GM18511 (cell line): Measurements from ENCODE around the gene CDHR1.
"Not testable (repeated sequence)": the region's sequence is repeated elsewhere in the genome, so short reads cannot be mapped to it uniquely, and the experiment has no call there.

ENCODE experiments used
- ATAC-seq: cut with Tn5 transposase; IDR thresholded peaks from one replicate; pipeline ENCODE4 v1.9.1; 2021; ENCODE audit warnings: mild to moderate bottlenecking, moderate library complexity; ENCODE audit not compliant: unreplicated experiment

The CDHR1 gene

DNA sequence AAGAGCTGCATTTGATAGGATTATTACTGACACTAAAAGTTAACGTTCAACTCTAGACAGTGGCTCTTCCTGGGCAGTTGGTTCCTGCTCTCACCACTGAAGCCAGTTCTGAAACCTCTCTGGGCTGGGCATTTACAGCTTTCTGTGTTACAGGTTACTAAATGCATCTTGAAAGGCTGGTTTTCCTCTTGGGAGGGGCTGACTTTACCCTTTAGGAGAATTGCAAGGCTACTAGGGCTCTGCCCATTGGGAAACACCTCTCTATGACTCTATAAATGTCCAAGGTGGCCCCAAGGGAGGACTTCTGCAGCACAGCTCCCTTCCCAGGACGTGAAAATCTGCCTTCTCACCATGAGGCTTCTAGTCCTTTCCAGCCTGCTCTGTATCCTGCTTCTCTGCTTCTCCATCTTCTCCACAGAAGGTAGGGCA, 20.8 kb upstream of the CDHR1 start, which contains the start of gene GPR15LG:
GPR15LG (plus strand) TSS at position 301 of the 429 bp plus-strand sequence; CDS start at position 352, 51 bp downstream.
- peak; percentile 37 for ATAC-seq

DNA sequence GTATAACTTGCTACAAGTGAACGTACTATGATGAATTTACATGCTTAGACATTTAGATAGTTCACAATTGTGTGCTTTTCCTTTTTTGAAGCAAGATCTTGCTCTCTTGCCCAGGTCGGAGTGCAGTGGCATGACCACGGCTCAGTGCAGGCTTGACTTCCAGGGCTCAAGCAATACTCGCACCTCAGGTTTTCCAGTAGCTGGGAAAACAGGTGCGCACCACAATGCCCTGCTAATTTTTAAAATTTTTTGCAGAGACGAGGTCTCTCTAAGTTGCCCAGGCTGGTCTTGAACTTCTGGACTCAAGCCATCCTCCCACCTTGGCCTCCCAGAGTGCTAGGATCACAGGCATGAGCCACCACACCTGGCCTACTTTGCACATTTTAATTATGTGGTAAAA, 18.9 kb upstream of the CDHR1 start:
- ATAC-seq, result no peak

GRCh38 chr10:84176351-84176750, 18.0 kb upstream of the CDHR1 start:
- no peak for ATAC-seq

DNA sequence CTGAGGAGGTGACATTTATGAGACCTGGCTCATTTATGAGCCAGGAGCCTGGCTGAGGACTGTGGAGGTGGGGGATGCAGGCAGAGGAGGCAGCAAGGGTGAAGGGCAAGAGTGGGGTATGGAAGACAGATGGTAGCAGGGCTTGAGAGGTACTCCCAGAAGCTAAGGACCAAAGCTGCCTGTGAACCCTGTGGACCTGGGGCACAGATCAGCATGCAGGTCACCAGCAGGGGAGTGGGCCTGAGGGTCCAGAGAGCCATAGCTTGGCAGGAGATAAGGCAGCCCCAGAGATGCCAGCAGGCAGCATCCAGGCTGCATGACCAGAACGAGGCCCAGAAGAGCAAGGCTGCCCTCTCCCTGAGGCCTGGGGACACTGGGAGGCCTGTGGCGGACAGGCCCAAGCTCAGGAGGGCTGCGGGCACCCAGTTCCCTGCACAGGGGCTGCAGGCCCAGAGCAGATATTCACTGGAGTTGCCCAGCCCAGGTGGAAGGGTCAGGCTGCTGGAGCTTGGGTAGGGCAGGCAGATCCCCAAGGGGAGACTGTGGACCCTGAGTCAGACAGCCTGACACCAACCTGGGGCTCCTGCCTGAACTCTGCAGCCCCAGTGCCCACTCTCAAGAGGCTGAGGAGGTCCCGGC, 17.4 kb upstream of the CDHR1 start:
- ATAC-seq, result no peak

- ATAC-seq, result peak; percentile 58
Measured at GRCh38 chr10:84177541-84178141, 16.7 kb upstream of the CDHR1 start.

DNA sequence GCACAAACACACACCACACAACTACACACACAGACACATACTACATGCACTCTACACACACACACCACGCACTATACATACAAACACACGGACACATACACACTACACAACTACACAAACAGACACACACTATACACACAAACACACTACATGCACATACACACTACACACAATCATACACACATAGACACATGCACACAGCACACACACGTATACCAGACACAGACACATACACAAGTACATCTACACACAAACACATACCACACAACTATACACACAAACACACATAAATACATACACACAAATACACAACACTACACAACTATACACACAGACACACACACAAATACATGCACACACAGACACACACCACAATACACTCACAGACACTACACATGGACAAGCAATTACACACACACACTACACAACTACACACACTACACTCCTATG, 16.2 kb upstream of the CDHR1 start:
- no peak for ATAC-seq

GRCh38 chr10:84179059-84179710, 15.2 kb upstream of the CDHR1 start:
- peak; percentile 88 for ATAC-seq

DNA sequence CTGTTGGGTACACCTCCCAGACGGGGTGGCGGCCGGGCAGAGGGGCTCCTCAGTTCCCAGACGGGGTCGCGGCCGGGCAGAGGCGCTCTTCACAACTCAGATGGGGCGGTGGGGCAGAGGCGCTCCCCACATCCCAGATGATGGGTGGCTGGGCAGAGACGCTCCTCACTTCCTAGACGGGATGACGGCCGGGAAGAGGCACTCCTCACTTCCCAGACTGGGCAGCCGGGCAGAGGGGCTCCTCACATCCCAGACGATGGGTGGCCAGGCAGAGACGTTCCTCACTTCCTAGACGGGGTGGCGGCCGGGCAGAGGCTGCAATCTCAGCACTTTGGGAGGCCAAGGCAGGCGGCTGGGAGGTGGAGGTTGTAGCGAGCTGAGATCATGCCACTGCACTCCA, 14.0 kb upstream of the CDHR1 start:
- not testable (repeated sequence) for ATAC-seq

DNA sequence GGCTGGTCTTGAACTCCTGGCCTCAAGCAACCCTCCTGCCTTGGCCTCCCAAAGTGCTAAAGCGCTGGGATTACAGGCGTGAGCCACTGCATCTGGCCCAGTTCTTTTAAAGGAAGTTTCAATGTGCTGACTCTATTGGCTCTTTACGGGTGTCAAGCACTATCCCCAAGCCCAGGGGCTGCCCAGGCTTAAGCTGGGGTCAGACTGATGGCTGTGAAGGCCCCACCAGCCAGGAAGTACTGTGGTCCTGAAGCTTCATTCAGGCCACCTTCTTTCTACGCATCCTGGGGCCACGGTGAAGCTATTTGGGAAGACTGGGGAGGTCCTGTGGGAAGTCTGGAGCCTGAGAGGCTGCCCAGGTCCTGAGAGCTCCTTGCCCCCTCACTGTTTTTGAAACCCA, 12.7 kb upstream of the CDHR1 start:
- no peak for ATAC-seq

DNA sequence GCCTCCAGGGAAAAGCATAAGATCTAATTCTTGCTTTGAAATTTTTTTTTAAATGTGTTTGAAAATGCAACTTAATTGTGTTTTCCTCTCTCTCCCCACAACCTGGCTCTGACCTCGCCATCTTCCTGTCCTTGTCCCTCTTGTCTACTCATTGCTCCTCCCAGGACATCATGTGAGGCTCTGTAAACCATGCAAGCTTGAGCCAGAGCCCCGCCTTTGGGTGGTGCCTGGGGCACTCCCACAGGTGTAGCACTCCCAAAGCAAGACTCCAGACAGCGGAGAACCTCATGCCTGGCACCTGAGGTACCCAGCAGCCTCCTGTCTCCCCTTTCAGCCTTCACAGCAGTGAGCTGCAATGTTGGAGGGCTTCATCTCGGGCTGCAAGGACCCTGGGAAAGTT, 9.8 kb upstream of the CDHR1 start:
- ATAC-seq, result peak; percentile 60

- ATAC-seq, result no peak
Measured at GRCh38 chr10:84185526-84186175, 8.7 kb upstream of the CDHR1 start.

DNA sequence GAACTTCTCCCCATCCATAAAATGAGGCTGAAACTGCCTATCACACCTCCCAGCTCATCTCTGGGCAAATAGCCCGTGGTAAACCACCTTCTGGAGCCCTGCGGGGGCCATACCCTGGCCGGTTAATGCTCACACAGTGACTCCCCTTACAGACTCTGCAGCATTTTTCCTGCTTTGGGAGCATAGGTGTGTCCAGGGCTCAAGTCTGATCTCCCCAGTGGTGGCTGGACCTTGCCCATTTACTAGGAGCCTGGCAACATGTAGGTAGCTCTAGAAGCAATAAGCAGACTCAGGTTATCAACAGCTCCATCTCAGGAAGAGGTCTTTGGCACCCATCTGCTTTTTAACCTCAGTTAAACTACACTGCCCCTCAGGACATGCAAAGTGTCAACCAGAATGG, 5.5 kb upstream of the CDHR1 start:
- ATAC-seq, result no peak

GRCh38 chr10:84190621-84191020, 3.7 kb upstream of the CDHR1 start:
- ATAC-seq, result no peak

- ATAC-seq, result no peak
Measured at GRCh38 chr10:84191106-84191505, 3.2 kb upstream of the CDHR1 start.

DNA sequence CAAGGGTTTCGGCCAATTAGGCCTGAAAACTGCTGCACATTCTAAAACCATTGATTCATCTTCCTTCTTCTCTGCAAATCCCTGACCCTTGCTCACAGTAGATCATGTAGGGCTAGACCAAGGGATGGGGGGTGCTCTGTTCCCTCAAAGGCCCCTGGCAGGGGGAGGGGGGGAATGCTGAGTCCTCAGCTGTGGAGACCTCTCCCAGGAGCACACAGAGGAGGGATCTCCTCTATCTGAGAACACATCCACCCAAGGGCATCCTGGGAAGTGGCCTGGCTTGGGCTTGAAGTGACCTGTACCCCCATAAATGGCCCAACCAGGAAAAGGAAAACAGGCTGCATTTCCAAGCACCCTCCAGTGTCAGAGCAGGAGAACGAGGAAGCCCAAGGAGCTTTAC, 1.0 kb upstream of the CDHR1 start:
- no peak for ATAC-seq

DNA sequence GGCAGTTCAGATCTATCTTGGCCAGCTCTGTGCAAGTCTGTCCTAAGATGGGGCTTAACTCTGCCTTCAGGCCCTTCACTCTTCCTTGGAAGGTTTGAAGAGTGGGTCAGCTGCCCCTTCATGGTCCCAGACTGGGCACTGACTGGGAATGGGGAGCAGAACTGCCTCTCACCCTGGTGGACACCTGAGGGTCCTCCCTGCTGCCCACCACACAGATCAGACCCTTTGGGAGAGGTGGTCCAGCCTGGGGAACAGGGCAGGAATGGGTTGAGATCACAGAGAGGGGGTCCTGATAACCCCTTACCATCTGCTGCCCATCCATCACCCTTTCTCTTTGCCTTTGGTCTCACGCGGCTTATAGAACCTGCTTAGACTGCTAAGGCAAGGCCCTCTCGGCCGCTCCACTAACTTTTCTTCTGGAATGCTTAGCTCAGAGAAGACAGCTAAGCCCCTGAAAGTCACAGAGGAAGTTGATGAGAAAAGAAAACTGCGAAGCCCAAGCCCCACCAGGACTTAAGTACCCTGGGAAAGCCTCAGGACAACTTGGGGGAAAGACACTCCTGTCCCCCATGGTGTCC, 402 bp upstream of the CDHR1 start:
- ATAC-seq, result peak; percentile 7

- ATAC-seq, result peak; percentile 2
Measured at GRCh38 chr10:84195044-84195830, 900 bp downstream of the CDHR1 start.

DNA sequence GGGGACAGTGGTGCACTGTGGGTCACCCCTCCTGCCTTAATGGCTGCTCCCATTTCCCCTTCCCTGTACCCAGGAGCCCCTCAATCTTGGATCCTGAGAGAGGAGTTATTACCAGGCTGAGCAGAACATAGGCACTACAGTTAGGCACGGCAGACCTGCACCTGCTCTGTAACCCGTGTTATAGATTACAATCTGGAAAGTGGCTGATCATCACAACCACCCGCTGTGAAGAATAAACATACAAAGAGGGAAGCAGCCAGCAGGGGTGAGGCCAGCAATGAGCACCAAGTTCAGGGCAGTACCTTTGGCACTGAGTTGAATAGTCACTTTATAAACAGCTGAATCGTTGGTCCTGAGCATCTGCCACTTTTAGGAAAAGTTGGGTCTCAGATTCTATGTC, 1.7 kb downstream of the CDHR1 start:
- ATAC-seq, result no peak

GRCh38 chr10:84196941-84197340, 2.6 kb downstream of the CDHR1 start:
- ATAC-seq, result no peak

- ATAC-seq, result no peak
Measured at GRCh38 chr10:84197643-84198042, 3.3 kb downstream of the CDHR1 start.
